ENCODE results near the gene ARHGEF12.
A peak's percentile ranks its signal among the peaks of the same experiment; 100 is the strongest.

The ARHGEF12 gene

DNA sequence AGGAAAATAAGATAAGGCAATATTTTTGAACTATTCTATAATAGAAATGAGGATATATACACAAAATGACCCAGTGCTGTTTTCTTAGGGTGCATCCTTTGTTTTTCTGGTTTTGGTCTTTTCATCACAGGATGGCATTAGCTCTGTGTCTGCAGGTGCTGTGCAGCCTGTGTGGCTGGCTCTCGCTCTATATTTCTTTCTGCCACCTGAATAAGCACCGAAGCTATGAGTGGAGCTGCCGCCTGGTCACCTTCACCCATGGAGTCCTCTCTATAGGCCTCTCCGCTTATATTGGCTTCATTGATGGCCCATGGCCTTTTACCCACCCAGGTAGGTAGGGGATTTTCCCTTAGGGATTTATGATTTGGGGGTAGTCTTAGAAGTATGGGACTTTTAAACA is 8.9 kb upstream of the ARHGEF12 start:
- TF ChIP-seq, protein P1, sequence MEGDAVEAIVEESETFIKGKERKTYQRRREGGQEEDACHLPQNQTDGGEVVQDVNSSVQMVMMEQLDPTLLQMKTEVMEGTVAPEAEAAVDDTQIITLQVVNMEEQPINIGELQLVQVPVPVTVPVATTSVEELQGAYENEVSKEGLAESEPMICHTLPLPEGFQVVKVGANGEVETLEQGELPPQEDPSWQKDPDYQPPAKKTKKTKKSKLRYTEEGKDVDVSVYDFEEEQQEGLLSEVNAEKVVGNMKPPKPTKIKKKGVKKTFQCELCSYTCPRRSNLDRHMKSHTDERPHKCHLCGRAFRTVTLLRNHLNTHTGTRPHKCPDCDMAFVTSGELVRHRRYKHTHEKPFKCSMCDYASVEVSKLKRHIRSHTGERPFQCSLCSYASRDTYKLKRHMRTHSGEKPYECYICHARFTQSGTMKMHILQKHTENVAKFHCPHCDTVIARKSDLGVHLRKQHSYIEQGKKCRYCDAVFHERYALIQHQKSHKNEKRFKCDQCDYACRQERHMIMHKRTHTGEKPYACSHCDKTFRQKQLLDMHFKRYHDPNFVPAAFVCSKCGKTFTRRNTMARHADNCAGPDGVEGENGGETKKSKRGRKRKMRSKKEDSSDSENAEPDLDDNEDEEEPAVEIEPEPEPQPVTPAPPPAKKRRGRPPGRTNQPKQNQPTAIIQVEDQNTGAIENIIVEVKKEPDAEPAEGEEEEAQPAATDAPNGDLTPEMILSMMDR (IDR thresholded peaks at IDR 0.05; ENCODE audit: insufficient read depth, low read depth, low read length, missing control alignments), result no peak

DNA sequence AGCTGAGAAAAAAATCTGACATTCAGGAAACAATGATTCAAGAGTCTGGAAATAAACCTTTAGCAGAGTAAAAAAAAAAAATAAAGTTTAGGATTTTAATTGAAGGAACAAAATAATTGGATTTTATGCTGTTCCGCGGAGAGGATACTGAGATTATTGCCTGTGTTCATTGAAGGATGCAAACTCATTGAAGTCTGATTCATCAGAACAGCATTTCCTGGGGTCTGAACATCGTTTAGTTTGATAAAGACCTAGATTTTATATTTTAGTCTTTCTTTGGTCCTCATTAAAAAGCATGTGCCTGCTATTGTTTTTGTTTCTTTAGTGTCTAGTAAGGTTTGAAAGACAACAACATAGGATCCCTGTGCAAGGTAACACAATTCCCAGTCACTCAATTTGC is 6.7 kb upstream of the ARHGEF12 start:
- TF ChIP-seq, protein P1 (IDR thresholded peaks at IDR 0.05; ENCODE audit: insufficient read depth, low read depth, low read length, missing control alignments), result no peak
- no peak overlapping the region for H3K4me3 ChIP-seq (ENCODE audit: low read length)
- DNase-seq (ENCODE audit: low read depth), result no peak

More for the DNA sequence above, 8.9 kb upstream of the ARHGEF12 start:
- no peak for DNase-seq (ENCODE audit: low read depth)
- no peak overlapping the region for H3K4me3 ChIP-seq (ENCODE audit: low read length)

DNA sequence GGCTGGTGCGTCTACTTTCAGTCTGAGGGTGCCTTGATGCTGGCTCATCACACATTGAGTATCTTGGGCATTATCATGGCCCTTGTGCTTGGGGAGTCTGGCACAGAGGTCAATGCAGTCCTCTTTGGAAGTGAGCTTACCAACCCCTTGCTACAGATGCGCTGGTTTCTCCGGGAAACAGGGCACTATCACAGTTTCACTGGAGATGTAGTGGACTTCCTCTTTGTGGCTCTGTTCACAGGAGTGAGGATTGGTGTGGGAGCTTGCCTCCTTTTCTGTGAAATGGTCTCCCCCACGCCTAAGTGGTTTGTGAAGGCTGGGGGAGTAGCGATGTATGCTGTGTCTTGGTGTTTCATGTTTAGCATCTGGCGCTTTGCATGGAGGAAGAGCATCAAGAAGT is 6.2 kb upstream of the ARHGEF12 start:
- no peak for DNase-seq (ENCODE audit: low read depth)
- no peak overlapping the region for H3K4me3 ChIP-seq (ENCODE audit: low read length)
- TF ChIP-seq, protein P1 (IDR thresholded peaks at IDR 0.05; ENCODE audit: insufficient read depth, low read depth, low read length, missing control alignments), result no peak

DNA sequence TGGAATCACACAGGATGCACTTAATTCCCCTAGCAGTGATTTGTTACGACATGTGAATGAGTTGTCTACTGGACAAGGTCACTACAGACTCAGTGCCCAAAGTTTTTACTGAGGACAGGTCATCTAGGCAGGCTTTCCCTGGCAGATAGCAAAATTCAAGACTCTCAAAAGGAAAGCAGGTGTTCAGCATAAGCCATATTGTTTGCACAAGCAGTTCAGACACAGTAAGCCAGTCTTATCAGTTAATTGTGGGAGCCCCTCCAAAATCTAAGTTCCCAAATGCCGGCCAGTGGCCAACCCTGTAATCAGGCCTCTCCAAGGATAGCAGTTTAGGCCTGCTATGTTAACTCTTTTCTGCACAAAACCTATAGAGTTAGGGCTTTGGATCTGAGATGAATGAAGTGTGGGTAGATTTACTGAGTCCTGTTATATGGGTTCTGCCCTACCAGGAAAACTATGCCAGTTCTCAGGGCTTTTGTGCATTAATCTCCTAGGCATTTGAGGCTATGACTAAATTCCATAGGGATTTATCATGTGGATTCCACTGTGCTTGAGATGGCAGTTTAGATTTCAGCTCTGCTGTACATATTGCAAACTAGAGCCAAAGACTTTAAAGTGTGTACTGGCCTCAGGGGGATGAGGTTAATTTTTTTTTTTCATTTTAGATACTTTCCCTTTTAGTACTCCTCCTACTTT is 4.8 kb upstream of the ARHGEF12 start:
- TF ChIP-seq, protein P1 (IDR thresholded peaks at IDR 0.05; ENCODE audit: insufficient read depth, low read depth, low read length, missing control alignments), result no peak
- DNase-seq (ENCODE audit: low read depth), result peak; percentile 88
- H3K4me3 ChIP-seq (ENCODE audit: low read length), result no peak overlapping the region

DNA sequence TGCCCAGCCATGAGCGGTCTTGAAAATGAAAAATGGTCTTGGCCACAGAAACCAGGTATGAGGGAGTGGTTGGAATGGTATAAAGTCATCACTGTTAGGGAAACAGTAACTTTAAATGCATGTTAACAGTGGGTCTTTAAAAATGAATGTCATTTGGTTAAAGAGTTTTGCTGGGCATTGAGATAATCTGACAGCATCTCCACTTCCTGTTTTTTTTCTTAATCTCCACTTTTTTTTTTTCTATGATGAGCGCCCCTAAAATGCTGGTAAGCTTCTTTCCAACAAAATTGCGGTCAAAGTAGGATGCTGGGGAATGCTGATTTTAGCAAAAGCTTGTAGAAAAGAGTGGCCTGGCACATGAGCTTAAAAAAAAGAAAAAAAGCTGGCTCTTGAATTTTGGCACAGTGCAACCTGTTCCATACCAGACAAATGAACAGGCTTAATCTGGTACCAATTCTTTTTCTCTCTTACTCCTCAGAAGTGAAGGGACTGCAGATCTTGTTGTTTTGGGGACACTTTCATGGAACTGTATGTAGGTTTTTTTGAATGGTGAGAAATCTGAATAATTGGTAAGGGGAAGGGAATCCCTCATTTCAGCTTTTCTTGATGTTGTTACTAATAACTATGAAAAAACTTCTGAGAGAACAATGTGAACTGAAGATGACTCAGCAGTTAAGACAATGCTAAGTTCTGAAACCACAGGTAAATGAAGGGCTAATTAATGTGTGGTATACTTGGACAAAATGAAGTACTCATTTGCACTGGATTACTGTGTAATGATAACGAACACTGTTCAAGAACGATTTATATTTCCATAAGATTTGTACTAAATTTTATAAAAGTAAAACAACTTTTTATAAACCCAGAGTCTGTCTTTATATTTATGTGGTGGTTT is 3.1 kb upstream of the ARHGEF12 start:
- TF ChIP-seq, protein P1 (IDR thresholded peaks at IDR 0.05; ENCODE audit: insufficient read depth, low read depth, low read length, missing control alignments), result no peak
- no peak overlapping the region for H3K4me3 ChIP-seq (ENCODE audit: low read length)
- DNase-seq (ENCODE audit: low read depth), result no peak

DNA sequence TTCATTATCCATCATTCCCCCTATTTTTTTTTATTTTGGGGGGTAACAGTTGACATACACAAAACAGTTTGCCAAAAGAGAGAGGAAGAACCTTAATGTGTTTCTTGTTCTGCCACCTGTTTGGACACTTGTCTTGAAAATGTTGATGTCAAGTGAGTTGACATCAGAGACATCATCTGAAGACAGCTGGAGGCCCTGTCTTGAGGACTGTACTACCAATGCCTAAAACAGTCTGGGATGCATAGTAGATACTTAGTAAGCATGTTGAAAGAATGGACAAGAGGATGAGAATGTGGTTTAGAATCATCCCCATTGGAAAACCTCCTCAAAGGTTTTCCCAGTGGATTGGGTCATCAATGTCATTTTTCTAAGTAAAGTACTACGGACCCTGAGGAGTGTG is 2.4 kb upstream of the ARHGEF12 start:
- H3K4me3 ChIP-seq (ENCODE audit: low read length), result no peak overlapping the region
- TF ChIP-seq, protein P1 (IDR thresholded peaks at IDR 0.05; ENCODE audit: insufficient read depth, low read depth, low read length, missing control alignments), result no peak
- DNase-seq (ENCODE audit: low read depth), result no peak
